WTC11 (cell line): ENCODE data around the gene GCKR. TPM values are rescaled to one million over a fixed set of nuclear protein-coding genes. Genes with fewer than 3 reads are reported as not detected.

Experiments
- ATAC-seq: fragments of 200-7000 bp; cut with Tn5 transposase; 2 replicates; pipeline ENCODE4 v1.10.0; 2021; ENCODE audit warnings: mild to moderate bottlenecking, moderate library complexity
- CTCF ChIA-PET: fragments of 300-600 bp; sonication (Branson Sonifier 250); formaldehyde crosslinking; loops from one replicate; lab custom pipeline; 2021; ENCODE audit warnings: antibody characterized with exemption; lab: Charles Lee
- POLR2A ChIA-PET: fragments of 350-600 bp; sonication (Branson Sonifier 250); formaldehyde crosslinking; loops from one replicate; lab custom pipeline; 2021; ENCODE audit warnings: antibody characterized with exemption; lab: Charles Lee
- DNase-seq: peaks from one replicate; pipeline ENCODE4 v3.0.0; 2021; ENCODE audit warnings: low spot score
- H3K27ac Mint-ChIP-seq: 2 replicates; pipeline ENCODE4 v1.8.0; 2021; ENCODE audit warnings: mixed read lengths
- H3K27me3 Mint-ChIP-seq: 2 replicates; pipeline ENCODE4 v1.8.0; 2021; ENCODE audit warnings: low read depth, mild to moderate bottlenecking, moderate library complexity, mixed read lengths
- H3K36me3 Mint-ChIP-seq: 2 replicates; pipeline ENCODE4 v1.8.0; 2021; ENCODE audit warnings: mixed read lengths
- H3K4me1 Mint-ChIP-seq: 2 replicates; pipeline ENCODE4 v1.8.0; 2022; ENCODE audit warnings: mixed read lengths
- H3K4me3 Mint-ChIP-seq: 2 replicates; pipeline ENCODE4 v1.8.0; 2021; ENCODE audit warnings: mild to moderate bottlenecking, moderate library complexity, mixed read lengths
- H3K9me3 Mint-ChIP-seq: 2 replicates; pipeline ENCODE4 v1.8.0; 2021; ENCODE audit warnings: mixed read lengths
- ATF1 ChIP-seq: sonication (generic); formaldehyde crosslinking; IDR thresholded peaks from 2 replicates; pipeline ENCODE4 v1.8.1; 2023; ENCODE audit warnings: mild to moderate bottlenecking, moderate library complexity, missing genetic modification reagents
- FOXK1 ChIP-seq: sonication (generic); formaldehyde crosslinking; IDR thresholded peaks from 2 replicates; pipeline ENCODE4 v1.8.0; 2022; ENCODE audit warnings: mild to moderate bottlenecking, moderate library complexity, missing genetic modification reagents
- GRHL2 ChIP-seq: fragments of 250-450 bp; sonication (Bioruptor Pico); IDR thresholded peaks from 2 replicates; pipeline ENCODE4 v1.8.0; 2022; ENCODE audit warnings: mild to moderate bottlenecking, moderate library complexity; ENCODE audit not compliant: insufficient replicate concordance, severe bottlenecking
- GTF2I ChIP-seq: fragments of 250-450 bp; sonication (Bioruptor Pico); conservative IDR thresholded peaks from 2 replicates; pipeline ENCODE4 v1.4.0; 2021; ENCODE audit warnings: mild to moderate bottlenecking
- HMGA2 ChIP-seq: fragments of 250-450 bp; sonication (Bioruptor Pico); IDR thresholded peaks from 2 replicates; pipeline ENCODE4 v1.4.0; 2021; ENCODE audit warnings: mild to moderate bottlenecking, moderate library complexity
- JUN ChIP-seq: sonication (generic); formaldehyde crosslinking; IDR thresholded peaks from 2 replicates; pipeline ENCODE4 v1.8.0; 2023; ENCODE audit warnings: mild to moderate bottlenecking, missing genetic modification reagents
- KAT7 ChIP-seq: sonication (generic); formaldehyde crosslinking; IDR thresholded peaks from 2 replicates; pipeline ENCODE4 v1.8.1; 2023; ENCODE audit warnings: missing genetic modification reagents, mild to moderate bottlenecking, borderline replicate concordance
- MYBL2 ChIP-seq: sonication (generic); formaldehyde crosslinking; IDR thresholded peaks from 2 replicates; pipeline ENCODE4 v1.8.1; 2023; ENCODE audit warnings: mild to moderate bottlenecking, moderate library complexity, missing genetic modification reagents
- NR2C2 ChIP-seq: sonication (generic); formaldehyde crosslinking; IDR thresholded peaks from 2 replicates; pipeline ENCODE4 v1.8.0; 2022; ENCODE audit warnings: mild to moderate bottlenecking, missing genetic modification reagents
- RORB ChIP-seq: fragments of 250-450 bp; sonication (Bioruptor Pico); IDR thresholded peaks from 2 replicates; pipeline ENCODE4 v1.9.0; 2021; ENCODE audit warnings: mild to moderate bottlenecking
- SP1 ChIP-seq: sonication (generic); formaldehyde crosslinking; conservative IDR thresholded peaks from 2 replicates; pipeline ENCODE4 v1.8.1; 2022; ENCODE audit warnings: missing genetic modification reagents
- TCF7 ChIP-seq: sonication (generic); formaldehyde crosslinking; IDR thresholded peaks from 2 replicates; pipeline ENCODE4 v1.8.0; 2022; ENCODE audit warnings: mild to moderate bottlenecking, low read depth, missing genetic modification reagents, moderate library complexity
- TEAD1 ChIP-seq: sonication (generic); formaldehyde crosslinking; IDR thresholded peaks from 2 replicates; pipeline ENCODE4 v1.8.0; 2022; ENCODE audit warnings: mild to moderate bottlenecking, missing genetic modification reagents
- TP53 ChIP-seq: sonication (generic); formaldehyde crosslinking; IDR thresholded peaks from 2 replicates; pipeline ENCODE4 v1.8.1; 2023; ENCODE audit warnings: mild to moderate bottlenecking, missing genetic modification reagents
- ZNF263 ChIP-seq: sonication (generic); formaldehyde crosslinking; IDR thresholded peaks from 2 replicates; pipeline ENCODE4 v1.8.1; 2022; ENCODE audit warnings: low read depth, mild to moderate bottlenecking, moderate library complexity, missing genetic modification reagents
- ZNF317 ChIP-seq: sonication (generic); formaldehyde crosslinking; IDR thresholded peaks from 2 replicates; pipeline ENCODE4 v1.8.1; 2023; ENCODE audit warnings: low read depth, mild to moderate bottlenecking, moderate library complexity, missing genetic modification reagents, borderline replicate concordance
- total RNA-seq: library from RNA; stranded (reverse); gene quantifications from 3 replicates; pipeline ENCODE4 v1.2.3, GENCODE V29; 2021
- TF ChIP-seq, protein P1 (sequence below): sonication (generic); formaldehyde crosslinking; IDR thresholded peaks from 2 replicates; pipeline ENCODE4 v1.8.1; 2023; ENCODE audit warnings: mild to moderate bottlenecking, missing genetic modification reagents, moderate library complexity
- TF ChIP-seq, protein P2 (sequence below): sonication (generic); formaldehyde crosslinking; IDR thresholded peaks from 2 replicates; pipeline ENCODE4 v1.8.0; 2023; ENCODE audit warnings: missing genetic modification reagents, mild to moderate bottlenecking, borderline replicate concordance
- TF ChIP-seq, protein P3 (sequence below): sonication (generic); formaldehyde crosslinking; conservative IDR thresholded peaks from 2 replicates; pipeline ENCODE4 v1.8.1; 2022; ENCODE audit warnings: mild to moderate bottlenecking, missing genetic modification reagents
- TF ChIP-seq, protein P4 (sequence below): sonication (generic); formaldehyde crosslinking; IDR thresholded peaks from 2 replicates; pipeline ENCODE4 v1.8.1; 2023; ENCODE audit warnings: mild to moderate bottlenecking, missing genetic modification reagents, borderline replicate concordance
- TF ChIP-seq, protein P5 (sequence below): fragments of 250-450 bp; sonication (Bioruptor Pico); IDR thresholded peaks from 2 replicates; pipeline ENCODE4 v1.9.0; 2021; ENCODE audit warnings: moderate library complexity, mild to moderate bottlenecking, inconsistent platforms, borderline replicate concordance
- TF ChIP-seq, protein P6 (sequence below): sonication (generic); formaldehyde crosslinking; IDR thresholded peaks from 2 replicates; pipeline ENCODE4 v1.8.1; 2023; ENCODE audit warnings: mild to moderate bottlenecking, moderate library complexity, missing genetic modification reagents

The GCKR gene
- total RNA-seq, 1 experiment from 2014 or later, result 0.72 TPM

DNA sequence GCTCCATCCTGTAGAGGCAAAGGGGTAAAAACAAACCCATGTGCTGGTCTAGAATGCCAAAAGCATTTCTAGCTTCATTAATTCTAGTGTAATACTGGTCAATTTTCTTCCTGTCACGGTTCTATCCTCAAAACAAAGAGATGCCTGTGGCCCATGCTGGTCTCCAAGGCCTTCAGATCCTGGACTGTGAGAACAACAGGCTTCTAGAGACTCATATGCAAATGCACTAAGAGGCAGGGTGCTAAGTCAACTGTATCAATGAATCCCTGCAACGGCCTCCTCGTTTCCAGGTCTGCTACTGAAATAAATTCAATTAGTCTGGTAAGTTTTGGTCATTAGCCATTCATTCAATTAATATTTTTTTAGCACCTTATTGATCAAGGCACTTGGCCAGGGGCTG is 11.1 kb upstream of the GCKR start (continued):
- TF ChIP-seq GTF2I (CRISPR knock-in tag) (no peak), TP53 (no peak), RORB (no peak), ZNF263 (CRISPR knock-in tag) (no peak), NR2C2 (CRISPR knock-in tag) (no peak)
- TF ChIP-seq, all 79 proteins: peak for 0

DNA sequence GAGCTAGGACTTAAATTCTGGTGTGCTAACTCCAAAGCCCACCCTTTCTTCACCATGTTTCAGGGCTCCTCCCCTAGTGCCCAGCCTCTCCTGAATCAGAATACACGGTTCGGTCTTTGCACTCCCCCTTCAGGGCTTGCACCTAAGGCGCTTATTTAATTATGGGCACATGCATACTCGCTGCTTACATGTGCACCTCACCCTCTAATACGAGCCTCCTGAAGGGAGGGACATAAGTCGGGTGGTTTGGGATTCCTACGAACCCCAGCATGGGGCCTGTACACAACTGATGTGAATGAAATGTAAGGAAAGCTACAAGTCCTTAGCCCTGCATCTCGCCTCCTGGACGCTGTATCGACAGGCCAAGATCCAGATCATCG is 7.5 kb upstream of the GCKR start:
- no peaks in the 10 kb centered on the region for H3K9me3 Mint-ChIP-seq
- peak; percentile 3 for ATAC-seq
- ChIA-PET CTCF (no interaction called here), POLR2A (no interaction called here)
- H3K4me3 Mint-ChIP-seq, result peak overlapping the region; percentile 93
- peaks cover 18% of the 10 kb centered on the region for H3K27me3 Mint-ChIP-seq
- no peak for TF ChIP-seq HMGA2
- TF ChIP-seq, protein P1, sequence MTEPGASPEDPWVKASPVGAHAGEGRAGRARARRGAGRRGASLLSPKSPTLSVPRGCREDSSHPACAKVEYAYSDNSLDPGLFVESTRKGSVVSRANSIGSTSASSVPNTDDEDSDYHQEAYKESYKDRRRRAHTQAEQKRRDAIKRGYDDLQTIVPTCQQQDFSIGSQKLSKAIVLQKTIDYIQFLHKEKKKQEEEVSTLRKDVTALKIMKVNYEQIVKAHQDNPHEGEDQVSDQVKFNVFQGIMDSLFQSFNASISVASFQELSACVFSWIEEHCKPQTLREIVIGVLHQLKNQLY, result no peak
- TF ChIP-seq, protein P2, sequence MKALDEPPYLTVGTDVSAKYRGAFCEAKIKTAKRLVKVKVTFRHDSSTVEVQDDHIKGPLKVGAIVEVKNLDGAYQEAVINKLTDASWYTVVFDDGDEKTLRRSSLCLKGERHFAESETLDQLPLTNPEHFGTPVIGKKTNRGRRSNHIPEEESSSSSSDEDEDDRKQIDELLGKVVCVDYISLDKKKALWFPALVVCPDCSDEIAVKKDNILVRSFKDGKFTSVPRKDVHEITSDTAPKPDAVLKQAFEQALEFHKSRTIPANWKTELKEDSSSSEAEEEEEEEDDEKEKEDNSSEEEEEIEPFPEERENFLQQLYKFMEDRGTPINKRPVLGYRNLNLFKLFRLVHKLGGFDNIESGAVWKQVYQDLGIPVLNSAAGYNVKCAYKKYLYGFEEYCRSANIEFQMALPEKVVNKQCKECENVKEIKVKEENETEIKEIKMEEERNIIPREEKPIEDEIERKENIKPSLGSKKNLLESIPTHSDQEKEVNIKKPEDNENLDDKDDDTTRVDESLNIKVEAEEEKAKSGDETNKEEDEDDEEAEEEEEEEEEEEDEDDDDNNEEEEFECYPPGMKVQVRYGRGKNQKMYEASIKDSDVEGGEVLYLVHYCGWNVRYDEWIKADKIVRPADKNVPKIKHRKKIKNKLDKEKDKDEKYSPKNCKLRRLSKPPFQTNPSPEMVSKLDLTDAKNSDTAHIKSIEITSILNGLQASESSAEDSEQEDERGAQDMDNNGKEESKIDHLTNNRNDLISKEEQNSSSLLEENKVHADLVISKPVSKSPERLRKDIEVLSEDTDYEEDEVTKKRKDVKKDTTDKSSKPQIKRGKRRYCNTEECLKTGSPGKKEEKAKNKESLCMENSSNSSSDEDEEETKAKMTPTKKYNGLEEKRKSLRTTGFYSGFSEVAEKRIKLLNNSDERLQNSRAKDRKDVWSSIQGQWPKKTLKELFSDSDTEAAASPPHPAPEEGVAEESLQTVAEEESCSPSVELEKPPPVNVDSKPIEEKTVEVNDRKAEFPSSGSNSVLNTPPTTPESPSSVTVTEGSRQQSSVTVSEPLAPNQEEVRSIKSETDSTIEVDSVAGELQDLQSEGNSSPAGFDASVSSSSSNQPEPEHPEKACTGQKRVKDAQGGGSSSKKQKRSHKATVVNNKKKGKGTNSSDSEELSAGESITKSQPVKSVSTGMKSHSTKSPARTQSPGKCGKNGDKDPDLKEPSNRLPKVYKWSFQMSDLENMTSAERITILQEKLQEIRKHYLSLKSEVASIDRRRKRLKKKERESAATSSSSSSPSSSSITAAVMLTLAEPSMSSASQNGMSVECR (CRISPR knock-in tag), result no peak
- no peak for TF ChIP-seq GRHL2 (CRISPR knock-in tag)
- TF ChIP-seq ZNF317 (CRISPR knock-in tag), result no peak
- TF ChIP-seq ATF1 (CRISPR knock-in tag), result no peak
- no peak for TF ChIP-seq TEAD1 (CRISPR knock-in tag)
- TF ChIP-seq KAT7, result no peak
- no peak for DNase-seq
- no peaks in the 10 kb centered on the region for H3K36me3 Mint-ChIP-seq
- peak overlapping the region; percentile 94 for H3K27ac Mint-ChIP-seq
- H3K4me1 Mint-ChIP-seq, result peaks cover 19% of the 10 kb centered on the region

DNA sequence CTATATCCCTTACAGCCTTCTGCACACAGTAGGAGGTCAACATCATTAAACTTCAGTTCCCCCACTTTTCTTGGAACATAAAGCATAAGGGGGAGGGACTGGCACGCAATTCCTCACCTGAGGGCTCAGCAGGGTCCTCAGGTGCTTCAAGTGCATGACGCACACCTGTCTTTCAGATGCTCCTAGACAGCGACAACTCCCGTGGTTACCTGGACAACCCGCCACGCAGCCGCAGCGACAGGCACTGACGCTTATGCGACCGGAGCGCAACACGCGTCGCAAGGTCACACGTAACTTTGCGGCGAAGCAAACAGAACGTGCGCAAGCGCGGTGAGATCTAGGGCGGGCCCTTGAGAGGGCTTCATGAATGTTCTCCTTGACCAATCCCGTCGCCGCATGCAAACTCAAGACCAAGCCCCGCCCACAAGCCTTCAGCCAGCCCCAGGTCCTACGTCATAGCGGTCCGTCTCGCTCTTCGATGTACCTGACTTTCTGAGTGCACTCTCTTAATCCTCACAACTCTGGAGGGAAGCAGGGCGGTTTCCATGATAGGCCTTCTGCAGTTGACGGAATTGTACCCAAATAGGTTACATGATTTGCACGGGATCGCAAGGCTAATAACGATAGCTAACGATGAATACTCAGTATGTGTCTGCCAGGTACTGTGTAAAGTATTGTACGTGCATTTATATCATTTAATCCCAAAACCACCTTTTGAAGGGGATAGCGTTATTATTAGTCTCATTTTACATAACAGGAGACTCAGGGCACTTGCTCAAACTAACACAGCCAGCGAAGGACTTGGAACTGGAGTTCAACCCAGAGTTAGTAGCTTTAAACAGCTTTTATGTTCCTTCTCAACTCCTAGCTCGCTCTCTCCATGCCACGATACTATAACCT is 6.9 kb upstream of the GCKR start, which contains the start of gene IFT172:
Gene IFT172 (minus strand): TSS at position 246 of the 900 bp plus-strand sequence. CDS start 90 bp downstream, at position 156.
- POLR2A ChIA-PET, result interaction anchor here (1.0 kb wide), 1 partner anchor 17 kb away, joined by 3 read pairs; no protein-coding TSS in a partner anchor
- CTCF ChIA-PET, result no interaction called here
- Mint-ChIP-seq H3K36me3 (no peaks in the 10 kb centered on the region), H3K4me3 (peak within 1 kb of the TSS; percentile 93), H3K27me3 (peaks cover 23% of the 10 kb centered on the region), H3K27ac (peak within 1 kb of the TSS; percentile 94), H3K4me1 (peaks cover 21% of the 10 kb centered on the region), H3K9me3 (no peaks in the 10 kb centered on the region)
- ATAC-seq (peak; percentile 94), DNase-seq (peak; percentile 99)
- TF ChIP-seq, protein P3, sequence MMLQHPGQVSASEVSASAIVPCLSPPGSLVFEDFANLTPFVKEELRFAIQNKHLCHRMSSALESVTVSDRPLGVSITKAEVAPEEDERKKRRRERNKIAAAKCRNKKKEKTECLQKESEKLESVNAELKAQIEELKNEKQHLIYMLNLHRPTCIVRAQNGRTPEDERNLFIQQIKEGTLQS (CRISPR knock-in tag), result no peak
- TF ChIP-seq MYBL2 (CRISPR knock-in tag) (no peak), KAT7 (no peak), FOXK1 (CRISPR knock-in tag) (peak; percentile 99), SP1 (CRISPR knock-in tag) (peak; percentile 54), TCF7 (CRISPR knock-in tag) (no peak), JUN (CRISPR knock-in tag) (no peak)
- TF ChIP-seq, protein P4, sequence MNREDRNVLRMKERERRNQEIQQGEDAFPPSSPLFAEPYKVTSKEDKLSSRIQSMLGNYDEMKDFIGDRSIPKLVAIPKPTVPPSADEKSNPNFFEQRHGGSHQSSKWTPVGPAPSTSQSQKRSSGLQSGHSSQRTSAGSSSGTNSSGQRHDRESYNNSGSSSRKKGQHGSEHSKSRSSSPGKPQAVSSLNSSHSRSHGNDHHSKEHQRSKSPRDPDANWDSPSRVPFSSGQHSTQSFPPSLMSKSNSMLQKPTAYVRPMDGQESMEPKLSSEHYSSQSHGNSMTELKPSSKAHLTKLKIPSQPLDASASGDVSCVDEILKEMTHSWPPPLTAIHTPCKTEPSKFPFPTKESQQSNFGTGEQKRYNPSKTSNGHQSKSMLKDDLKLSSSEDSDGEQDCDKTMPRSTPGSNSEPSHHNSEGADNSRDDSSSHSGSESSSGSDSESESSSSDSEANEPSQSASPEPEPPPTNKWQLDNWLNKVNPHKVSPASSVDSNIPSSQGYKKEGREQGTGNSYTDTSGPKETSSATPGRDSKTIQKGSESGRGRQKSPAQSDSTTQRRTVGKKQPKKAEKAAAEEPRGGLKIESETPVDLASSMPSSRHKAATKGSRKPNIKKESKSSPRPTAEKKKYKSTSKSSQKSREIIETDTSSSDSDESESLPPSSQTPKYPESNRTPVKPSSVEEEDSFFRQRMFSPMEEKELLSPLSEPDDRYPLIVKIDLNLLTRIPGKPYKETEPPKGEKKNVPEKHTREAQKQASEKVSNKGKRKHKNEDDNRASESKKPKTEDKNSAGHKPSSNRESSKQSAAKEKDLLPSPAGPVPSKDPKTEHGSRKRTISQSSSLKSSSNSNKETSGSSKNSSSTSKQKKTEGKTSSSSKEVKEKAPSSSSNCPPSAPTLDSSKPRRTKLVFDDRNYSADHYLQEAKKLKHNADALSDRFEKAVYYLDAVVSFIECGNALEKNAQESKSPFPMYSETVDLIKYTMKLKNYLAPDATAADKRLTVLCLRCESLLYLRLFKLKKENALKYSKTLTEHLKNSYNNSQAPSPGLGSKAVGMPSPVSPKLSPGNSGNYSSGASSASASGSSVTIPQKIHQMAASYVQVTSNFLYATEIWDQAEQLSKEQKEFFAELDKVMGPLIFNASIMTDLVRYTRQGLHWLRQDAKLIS (CRISPR knock-in tag), result no peak
- TF ChIP-seq, protein P5, sequence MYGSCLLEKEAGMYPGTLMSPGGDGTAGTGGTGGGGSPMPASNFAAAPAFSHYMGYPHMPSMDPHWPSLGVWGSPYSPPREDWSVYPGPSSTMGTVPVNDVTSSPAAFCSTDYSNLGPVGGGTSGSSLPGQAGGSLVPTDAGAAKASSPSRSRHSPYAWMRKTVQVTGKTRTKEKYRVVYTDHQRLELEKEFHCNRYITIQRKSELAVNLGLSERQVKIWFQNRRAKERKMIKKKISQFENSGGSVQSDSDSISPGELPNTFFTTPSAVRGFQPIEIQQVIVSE, result no peak
- TF ChIP-seq, protein P6, sequence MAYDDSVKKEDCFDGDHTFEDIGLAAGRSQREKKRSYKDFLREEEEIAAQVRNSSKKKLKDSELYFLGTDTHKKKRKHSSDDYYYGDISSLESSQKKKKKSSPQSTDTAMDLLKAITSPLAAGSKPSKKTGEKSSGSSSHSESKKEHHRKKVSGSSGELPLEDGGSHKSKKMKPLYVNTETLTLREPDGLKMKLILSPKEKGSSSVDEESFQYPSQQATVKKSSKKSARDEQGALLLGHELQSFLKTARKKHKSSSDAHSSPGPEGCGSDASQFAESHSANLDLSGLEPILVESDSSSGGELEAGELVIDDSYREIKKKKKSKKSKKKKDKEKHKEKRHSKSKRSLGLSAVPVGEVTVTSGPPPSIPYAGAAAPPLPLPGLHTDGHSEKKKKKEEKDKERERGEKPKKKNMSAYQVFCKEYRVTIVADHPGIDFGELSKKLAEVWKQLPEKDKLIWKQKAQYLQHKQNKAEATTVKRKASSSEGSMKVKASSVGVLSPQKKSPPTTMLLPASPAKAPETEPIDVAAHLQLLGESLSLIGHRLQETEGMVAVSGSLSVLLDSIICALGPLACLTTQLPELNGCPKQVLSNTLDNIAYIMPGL (CRISPR knock-in tag), result no peak
